Amygdala (tissue), 56 donors: ENCODE results near the gene FBP2.

Experiments used
- DNase-seq, 56 donors: peaks; one replicate each; lab custom pipeline; 2025; lab: John Stamatoyannopoulos, UW

The FBP2 gene

DNA sequence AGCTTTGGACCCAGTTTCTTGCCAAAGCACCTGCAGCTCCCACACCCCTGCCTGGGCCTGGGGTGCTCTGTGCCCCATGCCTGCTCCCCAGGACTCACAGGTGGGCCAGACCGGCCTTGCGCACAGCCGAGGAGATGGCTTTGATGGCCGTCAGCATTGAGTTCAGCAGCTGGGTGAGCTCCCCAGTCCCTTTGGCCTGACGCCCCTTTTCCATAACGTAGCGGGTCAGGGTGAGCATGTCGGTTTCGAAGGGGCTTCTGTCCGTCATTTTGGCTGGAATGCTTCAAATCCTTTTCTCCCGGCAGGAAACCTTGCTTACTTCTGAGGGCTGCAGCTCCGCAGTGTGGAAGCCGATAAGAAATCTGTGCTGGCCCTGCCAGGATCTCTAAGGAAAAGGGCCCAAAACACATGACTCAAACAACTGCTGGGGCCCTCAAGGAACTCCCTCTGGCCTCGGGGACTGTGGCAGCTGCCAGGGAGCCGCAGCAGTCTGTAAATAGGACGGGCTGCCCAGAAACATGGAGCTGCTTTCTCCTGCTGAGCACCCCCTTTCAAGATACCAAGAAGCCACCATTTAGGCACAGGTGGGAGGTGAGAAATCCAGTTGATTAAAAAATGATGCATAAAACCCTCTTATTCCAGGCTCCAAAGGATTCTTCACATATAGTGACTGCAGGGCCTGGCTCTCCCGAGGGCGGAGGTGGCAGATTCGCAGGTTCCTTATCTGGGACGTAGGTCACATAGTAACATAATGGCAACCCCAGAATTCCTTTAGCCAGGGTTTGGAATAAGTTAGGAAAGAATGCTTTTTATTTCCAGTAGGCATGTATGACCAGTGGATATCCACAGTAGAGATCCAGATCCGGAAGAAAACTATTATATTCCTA, at the start of gene FBP2:
TSS of gene FBP2 (minus strand) at position 366 of the 887 bp plus-strand sequence. CDS start at position 268, 98 bp downstream.
- DNase-seq = no peak

DNA sequence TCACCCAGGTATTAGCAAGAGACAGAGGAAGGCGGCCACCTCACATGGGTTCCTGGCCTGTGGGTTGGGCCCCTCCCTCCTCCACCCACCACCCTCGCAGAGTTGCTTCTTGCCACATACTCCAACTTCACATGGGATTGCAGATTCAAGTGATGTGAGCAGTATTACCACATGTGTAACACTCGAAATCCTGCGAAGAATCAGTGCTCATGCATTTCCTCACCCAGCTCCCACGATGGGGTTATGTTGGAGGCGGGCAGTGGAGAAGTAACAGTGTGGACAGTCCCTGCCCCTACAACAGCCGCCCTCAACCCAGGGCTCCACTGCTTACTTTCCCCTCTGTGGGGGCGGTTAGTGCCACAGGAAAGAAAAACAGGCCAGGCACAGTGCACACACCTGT, 49.6 kb upstream of the FBP2 start:
- no peak for DNase-seq

DNA sequence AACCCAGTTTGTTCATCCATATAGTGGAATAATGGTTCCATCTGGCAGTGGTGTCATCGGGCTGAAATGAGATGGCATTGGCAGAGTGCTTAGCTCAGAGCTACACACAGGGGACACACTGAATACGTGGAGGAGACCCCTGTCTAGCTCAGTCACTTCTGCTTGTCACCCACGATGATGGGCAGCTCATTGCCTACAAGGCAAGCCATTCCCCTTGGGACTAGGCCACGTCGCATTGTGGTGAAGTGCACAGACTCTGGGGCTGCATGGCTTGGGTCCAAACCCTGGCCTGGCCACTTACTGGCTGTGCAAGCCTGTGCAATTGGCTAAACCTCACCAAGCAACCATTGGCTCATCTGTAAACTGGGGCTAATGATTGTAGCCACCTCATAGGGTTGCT, 48.9 kb upstream of the FBP2 start:
- DNase-seq = no peak

DNA sequence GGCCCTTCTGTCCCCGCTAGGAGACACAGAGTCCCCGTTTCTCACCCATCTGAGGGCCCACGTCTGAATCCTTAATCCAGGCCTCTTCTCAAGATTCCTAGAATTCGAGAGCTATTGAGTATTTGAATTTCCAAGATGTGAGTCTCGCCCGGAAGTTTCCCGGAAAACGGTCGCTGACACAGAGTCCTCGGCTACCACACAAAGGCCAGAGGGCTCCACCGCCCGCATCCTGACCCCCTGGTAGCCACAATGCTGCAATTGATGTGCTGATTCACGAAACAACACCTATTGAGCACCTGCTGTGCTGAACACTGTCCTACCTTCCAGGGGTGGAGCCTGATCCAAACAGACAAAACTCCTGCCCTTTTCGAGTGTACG, 46.4 kb upstream of the FBP2 start:
- DNase-seq = no peak

DNA sequence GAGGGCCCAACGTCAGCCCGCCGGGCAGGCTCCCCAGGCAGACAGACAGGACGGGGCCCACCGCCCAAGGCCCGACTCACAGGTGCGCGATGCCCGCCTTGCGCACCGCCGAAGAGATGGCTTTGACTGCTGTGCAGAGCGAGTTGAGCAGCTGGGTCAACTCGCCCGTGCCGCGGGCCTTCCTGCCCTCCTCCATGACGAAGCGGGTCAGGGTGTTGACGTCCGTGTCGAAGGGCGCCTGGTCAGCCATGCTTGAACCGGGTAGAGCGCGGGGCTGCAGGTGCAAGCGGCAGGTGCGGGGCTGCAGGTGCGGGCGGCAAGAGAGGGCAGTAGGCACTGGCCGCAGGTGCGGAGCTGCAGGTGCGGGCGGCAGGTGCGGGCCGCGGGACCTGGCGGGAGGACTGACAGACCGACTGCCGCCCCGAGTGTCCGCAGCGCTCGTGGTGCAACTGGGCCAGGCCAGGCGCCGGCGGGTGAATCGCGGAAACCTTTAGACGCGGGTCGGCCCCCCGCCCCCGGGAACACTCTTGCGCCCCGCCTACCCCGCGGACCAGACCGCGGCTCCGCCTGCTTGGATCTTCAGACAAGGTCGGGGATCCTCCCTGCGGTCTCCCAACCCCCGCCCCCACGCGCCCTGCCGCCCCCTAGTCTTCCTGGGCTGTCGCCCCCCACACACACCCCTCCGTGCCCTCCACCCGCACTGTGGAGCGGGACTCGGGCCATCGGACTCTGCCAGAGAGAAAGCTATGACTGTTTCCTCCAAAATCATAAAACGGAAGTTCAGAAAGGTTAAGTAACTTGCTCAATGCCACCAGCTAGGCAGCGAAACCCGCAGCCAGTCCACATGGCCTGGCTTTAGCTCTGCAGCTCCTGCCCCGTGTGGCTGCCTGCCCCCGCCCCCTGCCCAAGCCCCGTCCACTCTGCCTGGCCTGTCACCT, 45.7 kb upstream of the FBP2 start, which contains the start of gene FBP1:
TSS of gene FBP1 (minus strand) at position 458 of the 938 bp plus-strand sequence. CDS start at position 250, 208 bp downstream.
- peak in 3 of 56 donors; percentile 8 to 13 (median 13) for DNase-seq

DNA sequence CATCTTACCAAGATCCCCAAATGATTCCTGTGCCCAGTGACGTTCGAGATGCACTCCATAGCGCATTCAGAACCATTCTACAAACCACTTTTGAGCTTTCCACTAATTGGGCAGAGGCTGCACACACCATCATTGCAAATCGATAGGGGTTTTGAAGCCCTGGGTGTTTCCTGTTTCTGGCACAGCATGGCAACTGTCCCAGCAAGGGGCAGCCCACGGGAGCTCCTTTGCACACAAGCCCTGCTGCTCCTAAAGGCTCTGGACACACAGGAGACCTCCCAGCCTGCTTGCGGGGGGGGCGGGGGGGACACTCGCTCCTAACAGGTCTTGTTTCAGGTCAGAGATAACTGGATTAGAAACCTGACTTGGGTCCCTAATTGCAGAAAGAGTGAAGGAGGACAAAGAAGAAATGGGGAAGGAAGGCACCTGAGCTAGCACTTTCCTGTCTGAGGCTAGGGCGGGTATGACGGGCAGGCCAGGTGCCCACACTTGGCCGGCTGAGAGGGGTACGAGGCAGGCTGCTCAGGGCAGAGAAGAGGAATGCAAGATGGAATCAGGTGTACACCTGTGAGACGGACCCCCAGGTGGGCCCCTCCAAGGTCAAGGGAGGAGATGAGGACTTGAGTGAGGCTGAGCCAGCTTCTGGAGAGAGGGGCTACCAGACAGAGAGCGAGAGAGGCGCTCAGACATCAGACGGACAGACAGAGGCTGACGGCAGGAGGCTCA, 44.9 kb upstream of the FBP2 start:
- DNase-seq = no peak

DNA sequence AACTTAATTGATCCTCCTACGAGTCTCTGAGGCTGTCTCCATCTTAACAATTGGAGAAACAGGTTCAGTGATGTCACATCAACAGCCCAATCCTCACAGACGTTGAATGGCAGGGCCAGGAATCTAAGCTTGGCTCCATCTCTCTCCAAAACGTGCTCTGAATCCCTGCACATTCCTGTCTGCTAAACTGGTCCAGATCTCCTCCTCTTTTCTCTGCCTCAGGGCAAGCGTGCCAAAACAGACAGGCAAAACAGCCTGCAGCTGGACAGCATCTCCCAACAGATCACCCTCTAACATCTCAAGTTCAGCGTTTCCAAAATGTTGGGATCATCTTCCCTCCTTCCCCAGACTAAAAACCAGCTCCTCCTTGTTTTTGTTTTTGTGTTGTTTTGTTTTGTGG, 39.1 kb upstream of the FBP2 start:
- DNase-seq = peak in 3 of 56 donors; percentile 4 to 15 (median 10)

DNA sequence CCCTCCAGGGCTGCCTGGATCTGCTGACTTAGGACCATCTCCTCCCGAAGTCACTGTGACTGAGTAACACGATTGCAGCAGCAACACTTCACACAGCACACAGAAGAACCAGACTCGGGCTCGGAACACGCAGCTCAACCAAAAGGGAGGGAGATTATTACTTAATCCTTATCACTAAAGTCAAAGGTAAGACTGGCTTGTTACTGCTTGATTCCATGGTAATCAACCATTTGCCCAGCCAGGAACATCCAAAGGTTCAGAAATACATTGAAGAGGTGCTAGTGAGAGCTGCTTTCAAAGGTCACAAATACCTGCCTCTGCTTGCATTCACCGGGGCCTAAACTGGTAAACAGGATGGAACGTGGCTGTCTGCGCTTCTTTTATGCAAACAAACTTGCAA, 38.0 kb upstream of the FBP2 start:
- DNase-seq = no peak

DNA sequence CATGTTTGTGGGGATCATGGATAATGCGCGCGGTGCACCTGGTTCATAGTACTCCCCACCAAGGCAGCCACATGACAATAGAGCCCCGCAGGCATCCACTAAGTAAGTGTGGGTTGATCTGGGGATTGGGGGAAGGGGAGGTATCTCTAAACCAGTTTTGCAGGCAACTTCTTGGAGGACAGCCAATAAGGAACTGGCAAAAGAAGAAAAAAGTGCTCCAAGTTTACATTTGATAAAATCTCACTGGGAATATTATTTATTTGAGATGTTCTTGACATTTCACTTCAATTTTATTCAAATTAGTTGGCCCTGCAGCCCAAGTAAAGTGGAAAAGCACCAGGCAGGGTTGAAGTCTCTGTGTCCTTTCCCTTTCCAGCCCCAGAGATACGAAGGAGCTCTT, 37.2 kb upstream of the FBP2 start:
- no peak for DNase-seq

DNA sequence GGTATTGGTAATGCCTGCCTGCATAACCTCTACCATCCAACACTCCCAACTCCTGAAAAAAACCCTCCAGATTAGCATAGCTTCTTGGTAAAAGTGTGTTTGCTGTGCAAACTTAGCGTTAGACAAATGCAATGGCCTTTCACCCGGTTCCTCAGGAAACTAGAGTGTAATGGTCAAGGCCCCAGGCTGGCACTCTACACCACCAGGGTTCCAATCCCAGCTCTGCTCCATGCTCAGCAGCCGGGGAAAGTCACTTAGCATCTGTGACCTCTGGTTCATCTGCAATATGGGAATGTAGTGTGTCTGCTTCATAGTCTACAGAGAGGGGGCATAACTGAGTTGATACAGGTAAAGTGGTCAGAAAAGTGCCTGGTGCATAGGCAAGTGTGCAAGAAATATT, 36.7 kb upstream of the FBP2 start:
- no peak for DNase-seq

DNA sequence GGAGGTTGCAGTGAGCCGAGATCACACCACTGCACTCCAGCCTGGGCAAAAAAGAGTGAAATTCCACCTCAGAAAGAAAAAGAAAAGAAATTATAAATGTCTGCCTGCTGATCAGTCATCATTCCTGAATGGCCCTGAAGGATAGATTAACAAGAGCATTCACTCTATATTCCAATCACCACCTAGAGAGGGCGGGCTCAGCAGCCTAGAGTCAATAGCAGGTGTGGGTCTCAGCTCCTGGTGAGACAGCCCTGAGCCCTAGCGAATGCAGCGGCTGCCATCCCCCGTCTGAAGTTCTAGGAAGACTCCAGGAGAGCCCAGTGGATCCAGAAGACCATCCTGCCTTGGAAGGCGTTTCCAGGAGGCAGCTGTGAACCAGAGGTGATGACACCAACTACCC, 33.7 kb upstream of the FBP2 start:
- no peak for DNase-seq

DNA sequence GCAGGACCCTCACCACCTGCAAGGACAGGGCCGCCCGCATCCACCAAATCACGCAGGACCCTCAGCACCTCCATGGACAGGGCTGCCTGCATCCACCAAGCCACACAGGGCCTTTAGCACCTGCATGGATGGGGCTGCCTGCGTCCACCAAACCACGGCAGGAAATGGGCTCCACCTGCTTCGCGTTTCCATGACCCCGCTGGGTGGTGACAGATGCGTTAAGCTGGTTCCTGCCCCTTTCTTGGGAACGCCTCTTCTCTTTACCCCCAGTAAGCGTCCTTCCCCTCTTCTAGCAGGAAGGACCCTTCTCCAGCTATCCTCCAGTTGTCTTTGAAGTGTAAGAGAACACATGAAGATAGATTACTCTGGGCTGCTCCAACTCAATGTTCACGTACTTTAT, 32.2 kb upstream of the FBP2 start:
- DNase-seq = no peak

DNA sequence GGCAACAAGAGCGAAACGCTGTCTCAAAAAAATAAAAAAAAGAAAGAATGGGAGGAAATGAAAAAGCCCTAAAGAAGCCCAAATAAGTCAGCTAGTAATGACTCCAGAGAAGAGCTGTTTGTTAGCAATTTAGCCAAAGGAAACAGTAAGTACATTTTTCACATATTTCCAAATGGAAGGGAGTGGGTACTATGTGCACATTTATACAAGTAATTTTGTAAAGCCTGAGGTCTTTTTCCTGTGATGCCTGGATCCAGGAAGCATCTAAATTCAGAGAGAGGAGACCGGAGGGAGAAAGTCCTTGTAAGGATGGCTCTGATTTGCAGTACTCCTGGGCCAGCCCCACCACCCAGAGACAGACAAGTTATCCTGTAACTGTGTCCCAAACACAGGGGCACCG, 31.0 kb upstream of the FBP2 start:
- no peak for DNase-seq

DNA sequence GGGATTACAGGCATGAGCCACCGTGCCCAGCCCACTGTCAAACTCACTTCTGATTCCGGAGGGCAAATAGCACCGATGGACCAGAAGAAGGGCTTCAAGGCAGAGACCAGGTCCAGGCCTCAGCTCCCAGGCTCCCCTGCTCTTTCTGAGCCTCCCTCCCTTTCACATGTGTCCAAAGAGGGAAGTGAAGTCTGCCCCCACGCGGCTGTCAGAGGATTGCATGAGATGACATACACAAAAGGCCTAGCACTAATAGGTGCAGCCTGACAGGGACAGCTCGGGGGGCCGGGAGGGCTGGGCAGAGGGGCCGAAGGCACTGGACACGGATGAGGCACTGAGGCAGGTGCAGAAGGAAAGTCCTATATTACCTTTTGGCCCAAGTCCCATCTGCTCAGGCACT, 29.6 kb upstream of the FBP2 start:
- no peak for DNase-seq

DNA sequence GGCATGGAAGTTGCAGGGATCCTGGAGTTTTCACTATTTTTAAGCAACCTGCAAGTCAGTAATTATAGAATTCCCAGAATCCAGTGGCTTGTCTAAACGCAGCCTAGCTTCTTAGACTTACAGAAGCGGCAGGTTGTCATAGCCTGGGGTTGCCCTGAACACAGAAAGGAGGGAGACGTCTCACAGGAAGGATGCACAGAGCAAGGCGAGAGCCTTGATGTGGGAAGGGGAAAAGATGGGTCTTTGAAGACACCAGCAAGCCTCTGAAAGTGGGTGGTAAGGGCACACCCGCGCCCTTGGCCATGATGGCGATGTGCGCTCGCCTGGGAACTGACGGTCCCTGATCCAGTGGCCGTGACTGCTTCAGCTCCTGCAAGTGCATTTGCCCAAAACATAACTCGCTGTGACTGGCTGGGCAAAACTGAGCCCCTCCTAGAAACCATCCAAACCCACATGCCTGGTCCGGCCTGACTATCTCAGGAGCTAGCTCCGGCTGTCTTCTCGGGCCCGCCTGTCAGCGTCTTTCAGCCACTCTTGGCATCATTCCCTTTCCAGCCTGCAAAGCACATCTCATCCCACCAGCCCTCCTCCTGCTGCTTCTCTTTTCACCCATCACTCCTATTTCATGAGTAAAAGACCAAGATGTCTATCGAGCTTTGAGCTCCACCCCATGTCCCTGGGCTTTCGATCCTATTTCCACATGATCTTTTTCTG, 28.6 kb upstream of the FBP2 start:
- no peak for DNase-seq

DNA sequence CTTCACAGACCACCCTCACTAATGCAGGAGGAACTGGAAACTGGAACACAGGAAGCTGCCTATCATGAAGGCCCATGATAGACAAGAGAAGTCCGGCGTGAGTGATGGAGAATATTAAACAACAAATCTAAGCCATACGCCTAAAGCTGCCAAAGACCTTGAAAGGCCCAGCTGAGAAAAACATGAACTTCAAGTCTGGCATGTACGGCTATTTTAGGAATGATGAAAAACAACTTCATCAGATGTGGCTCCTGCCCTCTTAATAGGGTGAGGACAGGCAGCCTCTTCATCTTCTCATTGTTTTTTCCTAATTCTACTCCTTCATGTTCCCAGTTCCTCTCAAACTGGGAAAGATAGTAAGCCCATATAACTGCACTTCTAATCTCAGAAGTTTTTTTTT, 25.4 kb upstream of the FBP2 start:
- no peak for DNase-seq

DNA sequence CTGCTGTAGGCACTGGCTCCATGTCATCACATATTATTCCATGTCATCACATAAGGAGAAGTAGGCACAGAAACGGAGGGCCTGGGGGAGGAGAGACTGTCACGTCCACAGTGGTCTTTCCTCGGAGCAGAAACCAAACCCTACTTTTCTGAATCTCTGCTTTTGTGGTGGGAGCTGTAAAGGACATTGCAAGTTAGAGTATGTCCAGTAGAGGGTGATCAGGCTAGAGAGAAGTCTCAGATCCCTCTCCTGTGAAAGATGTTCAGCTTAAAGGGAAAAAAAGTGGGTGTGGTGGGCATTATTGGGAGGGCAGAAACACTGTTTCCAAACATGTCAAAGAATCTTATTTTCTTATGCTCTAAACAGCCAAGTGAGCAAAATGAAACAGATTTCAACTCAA, 19.4 kb upstream of the FBP2 start:
- no peak for DNase-seq

DNA sequence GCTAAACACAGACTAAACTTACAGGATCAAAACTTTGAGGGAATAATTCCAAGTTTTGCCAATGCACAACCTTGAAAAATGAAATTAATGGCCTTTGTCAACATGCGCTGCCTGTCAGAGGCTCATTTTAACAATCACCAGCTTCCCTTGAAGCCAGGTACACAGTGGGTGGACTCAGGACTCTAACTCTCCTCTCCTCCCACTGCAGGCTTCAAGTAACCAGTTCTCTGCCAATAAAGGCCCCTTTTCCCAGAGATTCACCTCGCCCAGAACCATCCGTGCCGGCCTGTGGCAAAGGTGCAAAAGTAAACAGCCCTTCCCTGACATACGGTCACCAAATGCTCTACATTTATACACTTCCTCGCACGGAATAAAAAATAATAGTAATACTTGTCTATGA, 18.4 kb upstream of the FBP2 start:
- DNase-seq = no peak

DNA sequence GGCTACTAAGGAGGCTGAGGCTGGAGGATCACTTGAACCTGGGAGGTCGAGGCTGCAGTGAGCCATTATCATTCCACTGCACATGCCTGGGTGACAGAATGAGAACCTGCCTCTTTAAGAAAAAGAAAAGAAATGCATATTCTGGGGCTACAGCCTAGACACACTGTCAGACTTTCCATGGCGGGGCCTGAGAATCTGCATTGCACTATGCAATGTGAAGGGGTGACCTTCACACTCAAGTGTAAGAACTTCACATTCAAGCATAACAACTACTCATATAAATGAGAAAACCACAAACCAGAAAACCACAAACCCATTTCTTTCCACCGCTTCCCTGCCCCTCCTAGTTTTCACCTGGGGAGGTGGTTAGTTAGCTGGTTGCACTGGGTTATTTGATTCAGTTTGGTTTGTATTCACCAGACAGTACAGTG, 18.0 kb upstream of the FBP2 start:
- no peak for DNase-seq

DNA sequence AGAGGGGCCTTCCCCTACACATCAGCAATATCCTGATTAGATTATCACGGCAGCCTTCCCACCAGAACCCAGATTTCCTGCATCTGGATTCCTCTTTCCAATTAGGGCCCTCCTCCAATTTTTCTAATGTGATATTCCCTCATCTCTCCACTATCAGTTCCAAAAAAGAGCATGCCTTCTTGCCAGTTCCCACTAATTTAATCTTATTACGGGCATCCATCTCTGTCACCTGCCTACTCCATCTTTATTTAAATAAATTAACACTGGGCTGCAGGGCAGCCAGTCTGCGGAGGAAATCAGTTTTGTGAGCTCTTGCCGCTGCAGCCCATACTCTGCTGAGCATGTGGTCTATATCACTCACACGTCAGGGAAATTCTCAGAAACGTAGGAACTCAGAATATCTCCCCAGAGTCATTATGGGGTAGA, 16.6 kb upstream of the FBP2 start:
- no peak for DNase-seq
